ENCODE data around the gene EHBP1L1.

The EHBP1L1 gene

DNA sequence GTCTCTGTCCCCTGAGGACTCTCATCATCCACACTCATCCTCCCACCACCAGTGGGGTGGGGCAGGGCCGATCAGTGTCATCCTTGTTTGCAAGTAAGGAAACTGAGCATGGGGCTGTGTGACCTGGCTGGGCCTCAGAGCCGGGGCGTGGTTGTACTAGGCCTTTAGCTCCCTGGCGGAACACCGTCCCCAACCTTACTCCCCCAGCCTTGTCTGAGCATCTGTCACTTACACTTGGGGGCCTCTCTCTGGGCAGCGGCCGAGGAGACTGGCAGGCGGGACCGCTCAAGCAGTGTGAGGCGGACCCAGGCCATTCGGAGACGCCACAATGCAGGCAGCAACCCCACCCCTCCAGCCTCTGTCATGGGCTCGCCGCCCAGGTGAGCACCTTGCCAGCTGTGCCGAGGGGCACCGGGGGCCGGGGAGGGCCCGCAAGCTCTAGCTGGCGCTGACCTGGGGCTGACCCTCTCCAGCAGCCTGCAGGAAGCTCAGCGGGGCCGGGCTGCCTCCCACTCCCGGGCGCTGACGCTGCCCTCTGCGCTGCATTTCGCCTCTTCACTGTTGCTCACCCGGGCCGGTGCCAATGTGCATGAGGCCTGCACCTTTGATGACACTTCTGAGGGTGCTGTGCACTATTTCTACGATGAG is 43.6 kb downstream of the EHBP1L1 start:
- WGBS (ENCODE audit: insufficient coverage, insufficient read length) = no CpG with 5 or more reads among the region's 29 CpGs
- no peaks in the 10 kb centered on the region for H3K9me3 ChIP-seq (ENCODE audit: control insufficient read depth, insufficient read depth, low read length)
- DNase-seq (ENCODE audit: low read depth, low spot score) = no peak
- H3K27ac ChIP-seq (ENCODE audit: low read length) = no peak overlapping the region
- peaks cover 37% of the 10 kb centered on the region for H3K36me3 ChIP-seq (ENCODE audit: control insufficient read depth, insufficient read depth, low read length)
- peaks cover 2% of the 10 kb centered on the region; the same call in 1 of the 2 replicates for H3K4me1 ChIP-seq (ENCODE audit: control insufficient read depth, insufficient read depth, low read length)
- H3K4me3 ChIP-seq (ENCODE audit: low read length) = no peak overlapping the region
- no peaks in the 10 kb centered on the region for H3K27me3 ChIP-seq (ENCODE audit: control insufficient read depth, insufficient read depth, low read length)

DNA sequence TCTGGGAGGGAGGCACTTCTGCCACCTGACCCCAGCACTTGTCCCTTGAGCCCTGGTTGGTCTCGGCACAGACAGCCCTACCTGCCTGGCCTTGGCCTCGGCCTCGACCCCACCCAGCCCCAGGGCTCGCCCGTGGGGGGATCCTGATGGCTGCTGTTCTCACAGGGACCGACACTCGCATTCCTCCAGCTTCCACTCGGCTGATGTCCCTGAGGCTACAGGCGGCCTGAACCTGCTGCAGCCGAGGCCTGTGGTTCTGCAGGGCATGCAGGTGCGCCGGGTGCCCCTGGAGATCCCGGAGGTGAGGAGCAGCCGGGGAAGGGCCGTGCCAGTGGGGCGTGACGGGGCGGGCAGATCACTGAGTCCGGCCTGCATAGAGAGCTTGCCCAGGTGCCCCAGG is 44.8 kb downstream of the EHBP1L1 start:
- no peak overlapping the region for H3K4me3 ChIP-seq (ENCODE audit: low read length)
- no peak for DNase-seq (ENCODE audit: low read depth, low spot score)
- no CpG with 5 or more reads among the region's 19 CpGs for WGBS (ENCODE audit: insufficient coverage, insufficient read length)
- H3K27me3 ChIP-seq (ENCODE audit: control insufficient read depth, insufficient read depth, low read length) = no peaks in the 10 kb centered on the region
- peaks cover 43% of the 10 kb centered on the region for H3K36me3 ChIP-seq (ENCODE audit: control insufficient read depth, insufficient read depth, low read length)
- H3K9me3 ChIP-seq (ENCODE audit: control insufficient read depth, insufficient read depth, low read length) = no peaks in the 10 kb centered on the region
- peaks cover 2% of the 10 kb centered on the region; the same call in 1 of the 2 replicates for H3K4me1 ChIP-seq (ENCODE audit: control insufficient read depth, insufficient read depth, low read length)
- no peak overlapping the region for H3K27ac ChIP-seq (ENCODE audit: low read length)

DNA sequence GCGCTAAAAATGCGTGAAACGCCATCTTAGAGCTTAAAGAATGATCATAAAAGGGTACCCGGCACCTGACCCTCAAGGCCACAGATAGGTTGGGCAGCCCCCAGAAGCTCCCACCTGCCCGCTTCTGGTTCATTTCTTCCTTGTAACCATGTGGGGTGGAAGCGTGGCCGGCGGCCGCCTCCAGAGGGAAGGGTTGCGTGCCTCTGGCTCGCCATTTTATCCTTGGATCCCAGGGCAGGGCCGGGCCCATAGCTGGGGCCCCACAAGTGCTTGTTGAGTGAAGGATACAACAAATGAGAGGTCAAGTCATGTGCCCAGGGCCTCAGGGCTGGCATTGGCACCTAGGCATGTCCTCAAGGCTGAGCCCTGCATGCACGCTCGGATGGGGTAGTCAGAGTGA is 45.6 kb downstream of the EHBP1L1 start:
- H3K9me3 ChIP-seq (ENCODE audit: control insufficient read depth, insufficient read depth, low read length) = no peaks in the 10 kb centered on the region
- H3K27ac ChIP-seq (ENCODE audit: low read length) = no peak overlapping the region
- no peaks in the 10 kb centered on the region for H3K27me3 ChIP-seq (ENCODE audit: control insufficient read depth, insufficient read depth, low read length)
- no peak overlapping the region for H3K4me3 ChIP-seq (ENCODE audit: low read length)
- no CpG with 5 or more reads among the region's 14 CpGs for WGBS (ENCODE audit: insufficient coverage, insufficient read length)
- no peak for DNase-seq (ENCODE audit: low read depth, low spot score)
- 0 out of 2 replicates have a peak, but pooled peaks cover 2% of the 10 kb centered on the region for H3K4me1 ChIP-seq (ENCODE audit: control insufficient read depth, insufficient read depth, low read length)
- peaks cover 47% of the 10 kb centered on the region for H3K36me3 ChIP-seq (ENCODE audit: control insufficient read depth, insufficient read depth, low read length)

DNA sequence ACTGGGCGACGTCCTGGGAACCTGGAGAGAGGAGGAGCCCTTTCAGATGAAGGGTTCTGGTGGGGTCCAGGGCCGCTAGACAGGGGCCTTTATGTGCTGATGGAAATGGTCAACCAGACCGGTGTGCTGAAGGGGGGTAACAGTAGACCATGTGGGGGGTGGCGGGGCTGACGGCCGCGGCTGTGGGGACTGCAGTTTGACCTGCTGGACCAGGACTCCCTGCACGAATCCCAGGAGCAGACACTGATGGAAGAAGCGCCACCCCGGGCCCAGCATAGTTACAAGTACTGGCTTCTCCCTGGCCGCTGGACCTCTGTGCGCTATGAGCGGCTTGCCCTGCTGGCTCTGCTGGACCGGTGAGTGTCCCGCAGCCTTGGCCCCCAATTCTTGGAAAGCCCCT is 46.2 kb downstream of the EHBP1L1 start:
- Histone ChIP-seq H3K27ac (ENCODE audit: low read length) (no peak overlapping the region), H3K36me3 (ENCODE audit: control insufficient read depth, insufficient read depth, low read length) (peaks cover 52% of the 10 kb centered on the region), H3K27me3 (ENCODE audit: control insufficient read depth, insufficient read depth, low read length) (no peaks in the 10 kb centered on the region), H3K9me3 (ENCODE audit: control insufficient read depth, insufficient read depth, low read length) (no peaks in the 10 kb centered on the region), H3K4me1 (ENCODE audit: control insufficient read depth, insufficient read depth, low read length) (no peaks in the 10 kb centered on the region), H3K4me3 (ENCODE audit: low read length) (no peak overlapping the region)
- no peak for DNase-seq (ENCODE audit: low read depth, low spot score)
- WGBS (ENCODE audit: insufficient coverage, insufficient read length) = no CpG with 5 or more reads among the region's 16 CpGs

- no peaks in the 10 kb centered on the region for H3K4me1 ChIP-seq (ENCODE audit: control insufficient read depth, insufficient read depth, low read length)
- no peaks in the 10 kb centered on the region for H3K27me3 ChIP-seq (ENCODE audit: control insufficient read depth, insufficient read depth, low read length)
- WGBS (ENCODE audit: insufficient coverage, insufficient read length) = no CpG with 5 or more reads among the region's 14 CpGs
- no peaks in the 10 kb centered on the region for H3K9me3 ChIP-seq (ENCODE audit: control insufficient read depth, insufficient read depth, low read length)
- peaks cover 54% of the 10 kb centered on the region for H3K36me3 ChIP-seq (ENCODE audit: control insufficient read depth, insufficient read depth, low read length)
- no peak overlapping the region for H3K27ac ChIP-seq (ENCODE audit: low read length)
- H3K4me3 ChIP-seq (ENCODE audit: low read length) = no peak overlapping the region
- DNase-seq (ENCODE audit: low read depth, low spot score) = no peak
Measured at GRCh38 chr11:65623177-65623576, 47.3 kb downstream of the EHBP1L1 start.

DNA sequence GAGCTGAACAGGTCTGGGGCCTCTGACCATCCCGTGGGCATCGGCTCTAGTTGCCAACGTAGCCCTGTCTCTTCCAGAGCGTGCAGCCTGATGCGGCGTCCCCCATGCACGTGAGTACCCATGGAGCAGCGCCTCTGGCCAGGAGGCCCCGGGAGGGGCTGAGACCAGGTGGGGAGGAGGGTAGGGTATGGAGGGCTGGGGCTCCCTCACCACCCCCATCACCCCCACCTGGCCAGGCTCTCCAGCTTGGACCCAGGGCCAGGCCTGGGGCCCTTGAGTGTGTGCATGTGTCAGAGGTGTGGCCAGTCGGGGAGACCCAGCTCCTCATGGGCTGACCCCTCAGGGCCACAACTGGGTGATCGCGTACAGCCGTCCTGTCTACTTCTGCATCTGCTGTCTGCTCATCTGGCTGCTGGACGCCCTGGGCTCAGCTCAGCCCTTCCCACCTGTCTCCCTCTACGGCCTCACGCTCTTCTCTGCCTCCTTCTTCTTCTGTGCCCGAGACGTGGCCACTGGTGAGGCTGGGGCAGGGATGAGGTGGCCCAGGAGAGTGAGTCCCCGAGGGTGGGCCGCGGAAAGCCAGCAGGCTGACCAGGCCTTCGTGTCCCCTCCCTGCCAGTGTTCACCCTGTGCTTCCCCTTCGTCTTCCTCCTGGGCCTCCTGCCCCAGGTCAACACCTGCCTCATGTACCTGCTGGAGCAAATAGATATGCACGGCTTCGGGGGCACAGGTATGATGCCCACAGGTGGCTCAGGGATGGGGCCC is 48.2 kb downstream of the EHBP1L1 start:
- no peaks in the 10 kb centered on the region for H3K27me3 ChIP-seq (ENCODE audit: control insufficient read depth, insufficient read depth, low read length)
- peaks cover 53% of the 10 kb centered on the region for H3K36me3 ChIP-seq (ENCODE audit: control insufficient read depth, insufficient read depth, low read length)
- H3K4me3 ChIP-seq (ENCODE audit: low read length) = no peak overlapping the region
- H3K9me3 ChIP-seq (ENCODE audit: control insufficient read depth, insufficient read depth, low read length) = no peaks in the 10 kb centered on the region
- no peak for DNase-seq (ENCODE audit: low read depth, low spot score)
- no CpG with 5 or more reads among the region's 25 CpGs for WGBS (ENCODE audit: insufficient coverage, insufficient read length)
- no peaks in the 10 kb centered on the region for H3K4me1 ChIP-seq (ENCODE audit: control insufficient read depth, insufficient read depth, low read length)
- no peak overlapping the region for H3K27ac ChIP-seq (ENCODE audit: low read length)

- Histone ChIP-seq H3K36me3 (ENCODE audit: control insufficient read depth, insufficient read depth, low read length) (peaks cover 53% of the 10 kb centered on the region), H3K4me1 (ENCODE audit: control insufficient read depth, insufficient read depth, low read length) (no peaks in the 10 kb centered on the region), H3K27ac (ENCODE audit: low read length) (no peak overlapping the region), H3K4me3 (ENCODE audit: low read length) (no peak overlapping the region), H3K27me3 (ENCODE audit: control insufficient read depth, insufficient read depth, low read length) (no peaks in the 10 kb centered on the region), H3K9me3 (ENCODE audit: control insufficient read depth, insufficient read depth, low read length) (no peaks in the 10 kb centered on the region)
- no peak for DNase-seq (ENCODE audit: low read depth, low spot score)
- no CpG with 5 or more reads among the region's 30 CpGs for WGBS (ENCODE audit: insufficient coverage, insufficient read length)
Measured at GRCh38 chr11:65624931-65625627, 49.2 kb downstream of the EHBP1L1 start.

DNA sequence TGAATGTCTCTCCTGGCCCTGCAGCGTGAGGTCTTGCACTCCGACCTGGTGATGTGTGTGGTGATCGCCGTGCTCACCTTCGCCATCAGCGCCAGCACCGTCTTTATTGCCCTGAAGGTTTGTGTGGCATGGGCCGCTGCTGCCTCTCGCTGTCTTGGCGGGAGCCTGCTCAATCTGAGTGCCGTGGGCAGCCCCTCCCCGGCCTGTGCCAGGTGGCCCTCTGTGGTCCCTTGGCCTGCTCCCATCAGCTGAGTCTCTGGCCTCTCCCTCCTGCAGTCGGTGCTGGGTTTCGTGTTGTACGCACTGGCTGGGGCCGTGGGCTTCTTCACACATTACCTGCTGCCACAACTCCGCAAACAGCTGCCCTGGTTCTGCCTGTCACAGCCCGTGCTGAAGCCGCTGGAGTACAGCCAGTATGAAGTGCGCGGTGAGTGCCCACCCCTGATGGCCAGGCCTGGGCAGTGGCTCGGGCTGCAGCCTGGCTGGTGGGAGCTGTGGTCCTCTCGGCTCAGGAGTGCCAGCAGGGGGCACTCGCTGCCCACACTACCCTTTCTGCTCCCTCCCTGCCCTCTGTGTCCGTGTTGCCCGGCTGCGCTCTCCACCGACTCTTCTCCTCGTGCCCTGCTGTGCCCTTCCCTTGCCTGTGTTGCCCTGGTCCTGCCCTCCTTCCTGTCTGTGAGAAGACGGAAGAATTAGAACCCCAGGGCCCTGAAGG is 49.9 kb downstream of the EHBP1L1 start:
- H3K9me3 ChIP-seq (ENCODE audit: control insufficient read depth, insufficient read depth, low read length) = no peaks in the 10 kb centered on the region
- no CpG with 5 or more reads among the region's 30 CpGs for WGBS (ENCODE audit: insufficient coverage, insufficient read length)
- peaks cover 53% of the 10 kb centered on the region for H3K36me3 ChIP-seq (ENCODE audit: control insufficient read depth, insufficient read depth, low read length)
- no peak for DNase-seq (ENCODE audit: low read depth, low spot score)
- no peak overlapping the region for H3K4me3 ChIP-seq (ENCODE audit: low read length)
- H3K27ac ChIP-seq (ENCODE audit: low read length) = no peak overlapping the region
- no peaks in the 10 kb centered on the region for H3K27me3 ChIP-seq (ENCODE audit: control insufficient read depth, insufficient read depth, low read length)
- H3K4me1 ChIP-seq (ENCODE audit: control insufficient read depth, insufficient read depth, low read length) = no peaks in the 10 kb centered on the region

DNA sequence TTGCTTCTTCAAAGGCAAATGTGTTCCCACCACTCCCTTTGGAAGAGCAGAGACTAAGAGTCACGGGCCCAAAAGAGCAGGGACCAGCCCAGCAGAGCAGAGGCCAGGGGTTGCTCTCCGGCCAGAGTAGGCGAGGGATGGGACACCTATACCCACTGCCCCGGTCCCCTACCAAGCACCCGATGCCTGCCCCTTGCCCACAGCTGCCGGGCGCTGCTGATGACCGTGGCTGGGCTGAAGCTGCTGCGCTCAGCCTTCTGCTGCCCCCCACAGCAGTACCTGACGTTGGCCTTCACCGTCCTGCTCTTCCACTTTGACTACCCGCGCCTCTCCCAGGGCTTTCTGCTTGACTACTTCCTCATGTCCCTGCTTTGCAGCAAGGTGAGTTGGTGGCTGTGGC is 51.3 kb downstream of the EHBP1L1 start:
- Histone ChIP-seq H3K36me3 (ENCODE audit: control insufficient read depth, insufficient read depth, low read length) (peaks cover 51% of the 10 kb centered on the region), H3K27ac (ENCODE audit: low read length) (no peak overlapping the region), H3K27me3 (ENCODE audit: control insufficient read depth, insufficient read depth, low read length) (no peaks in the 10 kb centered on the region), H3K9me3 (ENCODE audit: control insufficient read depth, insufficient read depth, low read length) (no peaks in the 10 kb centered on the region), H3K4me3 (ENCODE audit: low read length) (no peak overlapping the region), H3K4me1 (ENCODE audit: control insufficient read depth, insufficient read depth, low read length) (no peaks in the 10 kb centered on the region)
- no CpG with 5 or more reads among the region's 13 CpGs for WGBS (ENCODE audit: insufficient coverage, insufficient read length)
- DNase-seq (ENCODE audit: low read depth, low spot score) = no peak

DNA sequence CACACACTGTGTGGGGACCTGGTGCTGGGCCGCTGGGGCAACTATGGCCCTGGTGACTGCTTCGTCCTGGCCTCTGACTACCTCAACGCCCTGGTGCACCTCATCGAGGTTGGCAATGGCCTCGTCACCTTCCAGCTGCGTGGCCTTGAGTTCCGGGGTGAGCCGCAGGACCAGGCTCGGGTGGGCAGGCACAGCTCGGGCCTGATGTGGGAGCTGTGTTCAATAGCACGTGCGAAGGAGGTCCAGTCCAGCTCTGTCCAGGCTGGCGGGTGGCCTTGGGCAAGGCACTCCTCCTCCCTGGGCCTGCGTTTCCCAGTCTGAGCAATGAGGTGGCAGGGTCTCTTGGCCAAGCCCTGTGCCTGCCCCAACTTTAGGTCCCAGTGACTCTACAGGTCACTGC is 53.7 kb downstream of the EHBP1L1 start:
- Histone ChIP-seq H3K4me3 (ENCODE audit: low read length) (no peak overlapping the region), H3K4me1 (ENCODE audit: control insufficient read depth, insufficient read depth, low read length) (no peaks in the 10 kb centered on the region), H3K27me3 (ENCODE audit: control insufficient read depth, insufficient read depth, low read length) (no peaks in the 10 kb centered on the region), H3K36me3 (ENCODE audit: control insufficient read depth, insufficient read depth, low read length) (peaks cover 58% of the 10 kb centered on the region), H3K27ac (ENCODE audit: low read length) (no peak overlapping the region), H3K9me3 (ENCODE audit: control insufficient read depth, insufficient read depth, low read length) (no peaks in the 10 kb centered on the region)
- no CpG with 5 or more reads among the region's 14 CpGs for WGBS (ENCODE audit: insufficient coverage, insufficient read length)
- no peak for DNase-seq (ENCODE audit: low read depth, low spot score)
